Chondrocyte (in vitro differentiated cells): ENCODE measurements around the gene MRPL10. TPM values are rescaled to one million over a fixed set of nuclear protein-coding genes. Genes with fewer than 3 reads are reported as not detected.

ENCODE experiments used
- DNase-seq: peaks from one replicate; pipeline ENCODE4 v3.0.0; 2021; ENCODE audit warnings: mixed read lengths, low spot score
- H3K27ac Mint-ChIP-seq: one replicate; pipeline ENCODE4 v1.8.0; 2021; ENCODE audit warnings: mild to moderate bottlenecking, moderate library complexity, mixed read lengths; ENCODE audit not compliant: unreplicated experiment
- H3K27me3 Mint-ChIP-seq: 2 replicates; pipeline ENCODE4 v1.8.0; 2021; ENCODE audit warnings: low read depth, mixed read lengths
- H3K36me3 Mint-ChIP-seq: 2 replicates; pipeline ENCODE4 v1.8.0; 2021; ENCODE audit warnings: low read depth, mixed read lengths
- H3K4me1 Mint-ChIP-seq: 2 replicates; pipeline ENCODE4 v1.8.0; 2021; ENCODE audit warnings: low read depth, mild to moderate bottlenecking, mixed read lengths
- H3K4me3 Mint-ChIP-seq: one replicate; pipeline ENCODE4 v1.8.0; 2021; ENCODE audit warnings: mild to moderate bottlenecking, moderate library complexity, mixed read lengths; ENCODE audit not compliant: unreplicated experiment
- H3K9me3 Mint-ChIP-seq: 2 replicates; pipeline ENCODE4 v1.8.0; 2021; ENCODE audit warnings: low read depth, mixed read lengths
- total RNA-seq: library from RNA; stranded (reverse); gene quantifications from 3 replicates; pipeline ENCODE4 v1.2.1, GENCODE V29; 2021
- TF ChIP-seq, protein P1 (sequence below): fragments of 200-600 bp; sonication (generic); IDR thresholded peaks from 2 replicates; pipeline ENCODE4 v1.5.0; 2021; ENCODE audit warnings: antibody characterized with exemption, mild to moderate bottlenecking, moderate library complexity

MRPL10 gene
- total RNA-seq, 1 donor from 2014 or later: 25.4 TPM

DNA sequence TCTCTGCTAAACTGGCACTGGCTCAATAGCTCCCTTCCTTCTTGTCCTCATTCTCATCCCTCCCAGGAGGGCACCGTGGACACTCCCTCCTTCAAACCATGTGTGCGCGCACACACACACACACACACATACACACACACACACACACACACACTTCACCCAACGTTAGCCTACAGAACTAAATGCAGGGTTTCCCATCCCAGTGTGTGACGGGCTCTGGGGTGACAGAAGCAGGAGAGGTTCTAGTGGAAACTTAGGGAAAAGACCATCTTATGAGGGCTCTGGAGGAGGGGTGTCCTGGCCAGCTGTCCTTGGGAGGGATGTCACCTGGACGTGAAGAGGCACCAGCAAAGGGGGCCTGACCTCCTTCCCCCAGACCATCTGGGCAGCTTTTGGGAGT lies 29.4 kb downstream of the MRPL10 start:
- Mint-ChIP-seq H3K9me3 (no peaks in the 10 kb centered on the region), H3K4me1 (no peaks in the 10 kb centered on the region), H3K4me3 (no peak overlapping the region), H3K27me3 (peaks cover 22% of the 10 kb centered on the region), H3K27ac (no peak overlapping the region), H3K36me3 (peaks cover 5% of the 10 kb centered on the region)
- DNase-seq: no peak
- TF ChIP-seq, protein P1, sequence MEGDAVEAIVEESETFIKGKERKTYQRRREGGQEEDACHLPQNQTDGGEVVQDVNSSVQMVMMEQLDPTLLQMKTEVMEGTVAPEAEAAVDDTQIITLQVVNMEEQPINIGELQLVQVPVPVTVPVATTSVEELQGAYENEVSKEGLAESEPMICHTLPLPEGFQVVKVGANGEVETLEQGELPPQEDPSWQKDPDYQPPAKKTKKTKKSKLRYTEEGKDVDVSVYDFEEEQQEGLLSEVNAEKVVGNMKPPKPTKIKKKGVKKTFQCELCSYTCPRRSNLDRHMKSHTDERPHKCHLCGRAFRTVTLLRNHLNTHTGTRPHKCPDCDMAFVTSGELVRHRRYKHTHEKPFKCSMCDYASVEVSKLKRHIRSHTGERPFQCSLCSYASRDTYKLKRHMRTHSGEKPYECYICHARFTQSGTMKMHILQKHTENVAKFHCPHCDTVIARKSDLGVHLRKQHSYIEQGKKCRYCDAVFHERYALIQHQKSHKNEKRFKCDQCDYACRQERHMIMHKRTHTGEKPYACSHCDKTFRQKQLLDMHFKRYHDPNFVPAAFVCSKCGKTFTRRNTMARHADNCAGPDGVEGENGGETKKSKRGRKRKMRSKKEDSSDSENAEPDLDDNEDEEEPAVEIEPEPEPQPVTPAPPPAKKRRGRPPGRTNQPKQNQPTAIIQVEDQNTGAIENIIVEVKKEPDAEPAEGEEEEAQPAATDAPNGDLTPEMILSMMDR: no peak

DNA sequence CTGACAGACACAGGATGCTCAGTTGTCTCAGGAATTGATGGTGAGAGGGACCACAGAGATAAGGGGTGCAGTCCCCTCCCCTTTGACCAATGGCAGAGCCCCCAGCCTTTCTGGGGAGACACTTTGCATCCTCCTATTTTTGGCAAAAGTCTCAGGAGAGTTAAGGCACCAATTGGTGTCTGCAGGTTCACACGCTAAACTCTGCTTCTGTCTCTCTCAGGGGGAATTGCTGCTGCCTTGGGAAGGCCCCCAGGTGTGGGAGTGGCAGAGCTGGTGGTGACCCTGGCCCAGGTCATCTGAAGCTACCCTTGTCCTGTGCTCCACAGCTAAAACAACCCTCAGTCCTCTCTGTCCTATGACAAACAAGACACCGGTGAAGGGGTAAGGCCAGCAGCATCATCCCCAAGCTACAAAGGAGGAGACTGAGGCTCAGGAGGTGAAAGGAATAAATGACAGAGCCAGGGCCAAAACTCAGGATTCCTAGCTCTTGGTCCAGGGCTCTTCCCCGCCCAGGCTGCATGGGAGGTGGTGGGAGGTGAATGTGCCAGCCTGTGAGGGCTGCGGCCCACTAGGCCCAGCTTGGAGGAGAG lies 30.1 kb downstream of the MRPL10 start:
- no peak overlapping the region for H3K4me3 Mint-ChIP-seq
- H3K4me1 Mint-ChIP-seq: no peaks in the 10 kb centered on the region
- peaks cover 5% of the 10 kb centered on the region for H3K36me3 Mint-ChIP-seq
- H3K9me3 Mint-ChIP-seq: no peaks in the 10 kb centered on the region
- TF ChIP-seq, protein P1: no peak
- DNase-seq: peak; percentile 47
- peaks cover 26% of the 10 kb centered on the region for H3K27me3 Mint-ChIP-seq
- H3K27ac Mint-ChIP-seq: no peak overlapping the region

DNA sequence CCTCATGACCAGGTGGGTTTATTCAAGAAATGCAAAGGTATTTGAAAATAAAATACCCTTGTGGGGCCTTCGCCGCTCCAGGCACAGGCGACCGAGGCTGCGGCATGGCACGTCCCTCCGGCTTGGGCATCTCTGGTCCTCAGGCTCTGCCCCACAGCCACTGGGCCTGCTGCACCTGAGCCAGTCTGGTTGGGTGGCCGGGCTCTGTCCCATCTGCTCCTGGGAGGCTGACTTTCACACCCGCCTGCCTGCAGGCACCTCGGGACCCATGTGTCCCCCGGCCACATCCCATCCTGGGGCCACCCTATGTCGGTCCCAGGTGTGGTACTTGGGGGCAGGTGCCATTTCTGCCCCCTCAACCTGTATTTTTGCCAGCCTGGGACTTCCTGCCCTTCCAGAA lies 30.7 kb downstream of the MRPL10 start:
- Mint-ChIP-seq H3K9me3 (no peaks in the 10 kb centered on the region), H3K27ac (no peak overlapping the region), H3K4me3 (no peak overlapping the region), H3K4me1 (no peaks in the 10 kb centered on the region), H3K36me3 (peaks cover 2% of the 10 kb centered on the region), H3K27me3 (peaks cover 26% of the 10 kb centered on the region)
- DNase-seq: peak; percentile 43
- TF ChIP-seq, protein P1: no peak

DNA sequence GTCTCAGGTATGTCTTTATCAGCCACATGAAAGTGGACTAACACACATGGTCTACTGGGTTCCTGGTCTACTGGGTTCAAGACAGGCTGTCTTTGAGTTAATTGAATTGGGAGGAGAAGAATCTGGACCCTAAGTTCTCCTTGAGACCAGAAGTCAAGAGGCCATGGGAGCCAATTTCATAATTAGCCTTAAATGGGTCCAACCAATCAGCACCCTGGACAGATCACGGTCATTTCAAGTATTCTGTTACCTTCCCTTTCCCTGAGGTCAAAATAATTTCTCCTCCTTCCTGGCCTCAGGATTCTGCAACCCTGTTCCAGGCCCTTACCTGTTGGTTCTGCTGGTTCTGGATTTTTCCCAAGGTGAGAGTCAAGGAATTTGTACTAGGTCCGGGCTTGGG lies 33.5 kb downstream of the MRPL10 start:
- peaks cover 44% of the 10 kb centered on the region for H3K27me3 Mint-ChIP-seq

DNA sequence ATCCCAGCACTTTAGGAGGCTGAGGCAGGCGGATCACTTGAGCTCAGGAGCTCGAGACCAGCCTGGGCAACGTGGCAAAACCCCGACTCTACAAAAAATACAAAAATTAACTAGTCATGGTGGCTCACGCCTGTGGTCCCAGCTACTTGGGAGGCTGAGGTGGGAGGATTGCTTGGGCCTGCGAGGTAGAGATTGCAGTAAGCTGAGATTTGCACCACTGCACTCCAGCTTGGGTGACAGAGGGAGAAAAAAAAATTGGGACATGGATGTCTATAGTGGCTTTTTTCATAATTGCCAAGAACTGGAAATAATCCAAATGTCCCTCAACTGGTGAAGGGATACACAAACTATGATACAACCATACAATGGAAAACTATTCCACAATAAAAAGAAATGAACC lies 38.4 kb downstream of the MRPL10 start:
- Mint-ChIP-seq H3K4me3 (no peak overlapping the region), H3K36me3 (peaks cover 1% of the 10 kb centered on the region), H3K9me3 (no peaks in the 10 kb centered on the region), H3K27me3 (peaks cover 72% of the 10 kb centered on the region), H3K4me1 (peaks cover 6% of the 10 kb centered on the region), H3K27ac (no peak overlapping the region)
- TF ChIP-seq, protein P1: no peak
- no peak for DNase-seq

More for the DNA sequence above, 33.5 kb downstream of the MRPL10 start:
- TF ChIP-seq, protein P1: no peak
- DNase-seq: no peak
- Mint-ChIP-seq H3K36me3 (no peaks in the 10 kb centered on the region), H3K4me1 (no peaks in the 10 kb centered on the region), H3K4me3 (no peak overlapping the region), H3K9me3 (no peaks in the 10 kb centered on the region), H3K27ac (no peak overlapping the region)
